ENCODE measurements around the gene UNC5A. TPM values are rescaled to one million over a fixed set of nuclear protein-coding genes. Genes with fewer than 3 reads are reported as not detected.

Gene UNC5A
- total RNA-seq, 1 experiment from 2014 or later = not detected

GRCh38 chr5:176814313-176814685, 3.9 kb downstream of the UNC5A start:
- Histone ChIP-seq H4K20me1 (ENCODE audit: insufficient read depth, low read depth, low read length) (no peaks in the 10 kb centered on the region), H3K79me2 (ENCODE audit: low read length) (no peaks in the 10 kb centered on the region), H3K9ac (ENCODE audit: low read length) (no peak overlapping the region), H3K9me2 (replicated peaks; ENCODE audit: insufficient read depth, low read length) (no peaks in the 10 kb centered on the region), H3K27ac (ENCODE audit: low read length) (no peak overlapping the region), H2AFZ (ENCODE audit: low read length) (no peak overlapping the region), H3K9me3 (ENCODE audit: low read length) (no peaks in the 10 kb centered on the region), H3K27me3 (ENCODE audit: low read length) (no peaks in the 10 kb centered on the region), H3K4me1 (ENCODE audit: low read length) (no peaks in the 10 kb centered on the region), H3K4me2 (ENCODE audit: low read depth, low read length, poor library complexity, severe bottlenecking) (no peak overlapping the region), H3K36me3 (ENCODE audit: insufficient read depth, low read length) (no peaks in the 10 kb centered on the region), H3K4me3 (ENCODE audit: low read length) (no peak overlapping the region)
- no peak for DNase-seq

DNA sequence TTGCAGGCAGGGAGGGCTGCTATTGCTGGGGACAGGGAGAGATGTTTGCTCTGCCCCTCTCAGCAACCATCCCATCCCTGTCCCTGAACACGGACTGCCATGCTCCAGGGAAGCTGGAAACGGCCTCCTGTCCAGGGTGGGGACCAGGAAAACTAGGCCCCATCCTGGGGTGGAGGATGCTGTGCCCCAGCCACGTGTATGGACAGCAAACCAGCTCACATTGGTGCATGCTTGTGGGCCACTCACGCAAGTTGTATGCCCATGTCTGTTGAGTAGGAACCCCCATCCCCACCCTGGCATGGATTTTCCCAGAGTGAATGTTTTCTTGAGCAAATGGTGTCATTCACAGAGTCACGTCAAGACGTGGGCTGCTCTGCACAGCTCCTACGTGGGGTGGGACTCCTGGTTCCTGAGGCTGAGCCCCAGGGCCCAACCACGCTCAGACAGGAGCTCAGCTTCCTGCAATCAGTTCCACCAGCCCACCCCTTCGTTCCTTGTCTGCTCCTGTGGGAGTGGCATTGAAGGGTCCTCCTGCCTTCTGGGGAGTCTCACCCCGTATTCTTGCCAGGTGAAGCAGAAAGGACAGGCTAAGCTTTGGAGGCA, 4.6 kb downstream of the UNC5A start:
- Histone ChIP-seq H3K27ac (ENCODE audit: low read length) (no peak overlapping the region), H3K9ac (ENCODE audit: low read length) (no peak overlapping the region), H3K27me3 (ENCODE audit: low read length) (no peaks in the 10 kb centered on the region), H3K79me2 (ENCODE audit: low read length) (no peaks in the 10 kb centered on the region), H2AFZ (ENCODE audit: low read length) (no peak overlapping the region), H3K9me3 (ENCODE audit: low read length) (no peaks in the 10 kb centered on the region), H3K9me2 (replicated peaks; ENCODE audit: insufficient read depth, low read length) (no peaks in the 10 kb centered on the region), H3K4me2 (ENCODE audit: low read depth, low read length, poor library complexity, severe bottlenecking) (no peak overlapping the region), H3K36me3 (ENCODE audit: insufficient read depth, low read length) (no peaks in the 10 kb centered on the region), H4K20me1 (ENCODE audit: insufficient read depth, low read depth, low read length) (no peaks in the 10 kb centered on the region), H3K4me3 (ENCODE audit: low read length) (no peak overlapping the region), H3K4me1 (ENCODE audit: low read length) (no peaks in the 10 kb centered on the region)
- DNase-seq = no peak

- Histone ChIP-seq H3K9me3 (ENCODE audit: low read length) (no peaks in the 10 kb centered on the region), H3K4me3 (ENCODE audit: low read length) (no peak overlapping the region), H2AFZ (ENCODE audit: low read length) (no peak overlapping the region), H3K79me2 (ENCODE audit: low read length) (no peaks in the 10 kb centered on the region), H4K20me1 (ENCODE audit: insufficient read depth, low read depth, low read length) (no peaks in the 10 kb centered on the region), H3K27ac (ENCODE audit: low read length) (no peak overlapping the region), H3K27me3 (ENCODE audit: low read length) (no peaks in the 10 kb centered on the region), H3K4me1 (ENCODE audit: low read length) (no peaks in the 10 kb centered on the region), H3K4me2 (ENCODE audit: low read depth, low read length, poor library complexity, severe bottlenecking) (no peak overlapping the region), H3K9me2 (replicated peaks; ENCODE audit: insufficient read depth, low read length) (no peaks in the 10 kb centered on the region), H3K9ac (ENCODE audit: low read length) (no peak overlapping the region), H3K36me3 (ENCODE audit: insufficient read depth, low read length) (no peaks in the 10 kb centered on the region)
- DNase-seq = no peak
Observed at GRCh38 chr5:176816043-176816745, 5.8 kb downstream of the UNC5A start.

GRCh38 chr5:176816791-176817347, 6.5 kb downstream of the UNC5A start:
- Histone ChIP-seq H3K27ac (ENCODE audit: low read length) (no peak overlapping the region), H3K4me2 (ENCODE audit: low read depth, low read length, poor library complexity, severe bottlenecking) (no peak overlapping the region), H3K4me1 (ENCODE audit: low read length) (no peaks in the 10 kb centered on the region), H3K36me3 (ENCODE audit: insufficient read depth, low read length) (no peaks in the 10 kb centered on the region), H3K9ac (ENCODE audit: low read length) (no peak overlapping the region), H3K9me2 (replicated peaks; ENCODE audit: insufficient read depth, low read length) (no peaks in the 10 kb centered on the region), H4K20me1 (ENCODE audit: insufficient read depth, low read depth, low read length) (no peaks in the 10 kb centered on the region), H3K4me3 (ENCODE audit: low read length) (no peak overlapping the region), H3K9me3 (ENCODE audit: low read length) (no peaks in the 10 kb centered on the region), H2AFZ (ENCODE audit: low read length) (no peak overlapping the region), H3K27me3 (ENCODE audit: low read length) (no peaks in the 10 kb centered on the region), H3K79me2 (ENCODE audit: low read length) (no peaks in the 10 kb centered on the region)
- DNase-seq = no peak

DNA sequence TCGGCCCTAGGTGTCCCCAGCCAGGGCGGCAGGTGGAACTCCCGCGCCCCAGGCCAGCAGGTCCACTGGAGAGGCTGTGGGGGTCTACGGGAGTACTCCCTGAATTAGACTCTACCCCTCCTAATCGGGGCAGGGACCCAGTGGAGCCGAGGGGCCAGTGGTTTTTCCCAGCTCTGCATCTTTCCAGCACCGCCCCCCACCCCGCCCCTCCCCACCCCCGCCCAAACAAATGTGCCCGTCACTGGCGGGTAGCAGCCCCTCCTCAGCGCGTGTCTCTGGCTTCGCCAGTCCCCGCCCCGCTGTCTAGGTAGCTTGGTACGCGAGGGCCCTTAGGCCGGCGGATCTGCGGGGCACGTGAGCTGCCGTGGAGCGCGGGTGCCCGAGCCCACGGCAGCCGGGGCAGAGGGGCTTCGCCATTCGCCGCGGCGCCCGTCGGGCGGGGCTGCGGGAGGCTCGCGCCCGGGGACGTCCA, 7.0 kb downstream of the UNC5A start:
- Histone ChIP-seq H3K9me3 (ENCODE audit: low read length) (no peaks in the 10 kb centered on the region), H3K9me2 (replicated peaks; ENCODE audit: insufficient read depth, low read length) (no peaks in the 10 kb centered on the region), H3K27ac (ENCODE audit: low read length) (no peak overlapping the region), H4K20me1 (ENCODE audit: insufficient read depth, low read depth, low read length) (no peaks in the 10 kb centered on the region), H3K4me1 (ENCODE audit: low read length) (no peaks in the 10 kb centered on the region), H3K4me3 (ENCODE audit: low read length) (no peak overlapping the region), H3K36me3 (ENCODE audit: insufficient read depth, low read length) (no peaks in the 10 kb centered on the region), H2AFZ (ENCODE audit: low read length) (no peak overlapping the region), H3K27me3 (ENCODE audit: low read length) (no peaks in the 10 kb centered on the region), H3K4me2 (ENCODE audit: low read depth, low read length, poor library complexity, severe bottlenecking) (no peak overlapping the region), H3K9ac (ENCODE audit: low read length) (no peak overlapping the region), H3K79me2 (ENCODE audit: low read length) (no peaks in the 10 kb centered on the region)
- no peak for DNase-seq

GRCh38 chr5:176817841-176818377, 7.5 kb downstream of the UNC5A start:
- no peak overlapping the region for H3K4me3 ChIP-seq (ENCODE audit: low read length)
- no peak for DNase-seq
- no peaks in the 10 kb centered on the region for H3K9me2 ChIP-seq (replicated peaks; ENCODE audit: insufficient read depth, low read length)
- no peaks in the 10 kb centered on the region for H3K27me3 ChIP-seq (ENCODE audit: low read length)
- no peaks in the 10 kb centered on the region for H3K36me3 ChIP-seq (ENCODE audit: insufficient read depth, low read length)
- H3K4me1 ChIP-seq (ENCODE audit: low read length) = no peaks in the 10 kb centered on the region
- H3K27ac ChIP-seq (ENCODE audit: low read length) = no peak overlapping the region
- no peaks in the 10 kb centered on the region for H3K9me3 ChIP-seq (ENCODE audit: low read length)
- no peak overlapping the region for H3K4me2 ChIP-seq (ENCODE audit: low read depth, low read length, poor library complexity, severe bottlenecking)
- H4K20me1 ChIP-seq (ENCODE audit: insufficient read depth, low read depth, low read length) = no peaks in the 10 kb centered on the region
- H2AFZ ChIP-seq (ENCODE audit: low read length) = no peak overlapping the region
- no peaks in the 10 kb centered on the region for H3K79me2 ChIP-seq (ENCODE audit: low read length)
- no peak overlapping the region for H3K9ac ChIP-seq (ENCODE audit: low read length)

DNA sequence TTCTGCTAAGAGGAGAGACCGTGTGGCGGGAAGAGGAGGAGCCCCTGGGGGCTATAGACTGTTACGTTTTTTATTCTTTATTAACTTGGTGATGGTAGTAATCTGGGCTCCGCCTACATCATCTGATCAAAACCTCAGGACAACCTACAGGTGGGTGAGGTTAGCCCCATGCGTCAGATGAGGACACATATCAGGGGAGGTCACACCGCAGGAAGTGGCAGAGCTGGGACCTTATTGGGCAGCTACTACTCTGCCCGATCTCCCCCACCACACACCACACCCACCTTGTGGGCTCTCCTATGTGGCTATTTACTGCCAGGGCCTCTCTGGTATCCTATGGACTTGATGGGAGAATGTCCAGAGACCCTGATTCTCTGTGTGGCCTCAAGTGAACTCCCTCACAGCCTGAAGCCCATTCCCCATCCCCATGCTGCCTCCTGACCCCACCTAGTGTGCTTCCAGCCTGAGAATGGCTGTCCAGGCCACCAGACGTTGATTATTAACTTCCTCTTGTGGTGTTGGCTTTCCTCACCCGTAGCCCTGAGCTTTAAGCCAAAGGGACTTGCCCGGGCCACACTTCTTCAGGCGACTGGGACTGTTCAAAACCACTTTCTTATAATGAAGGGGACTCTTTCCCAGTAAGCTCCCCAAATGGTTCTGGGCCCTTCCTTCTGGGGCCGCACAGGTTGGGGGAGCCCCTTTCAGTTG, 8.2 kb downstream of the UNC5A start:
- Histone ChIP-seq H3K9ac (ENCODE audit: low read length) (no peak overlapping the region), H3K27me3 (ENCODE audit: low read length) (no peaks in the 10 kb centered on the region), H2AFZ (ENCODE audit: low read length) (no peak overlapping the region)

DNA sequence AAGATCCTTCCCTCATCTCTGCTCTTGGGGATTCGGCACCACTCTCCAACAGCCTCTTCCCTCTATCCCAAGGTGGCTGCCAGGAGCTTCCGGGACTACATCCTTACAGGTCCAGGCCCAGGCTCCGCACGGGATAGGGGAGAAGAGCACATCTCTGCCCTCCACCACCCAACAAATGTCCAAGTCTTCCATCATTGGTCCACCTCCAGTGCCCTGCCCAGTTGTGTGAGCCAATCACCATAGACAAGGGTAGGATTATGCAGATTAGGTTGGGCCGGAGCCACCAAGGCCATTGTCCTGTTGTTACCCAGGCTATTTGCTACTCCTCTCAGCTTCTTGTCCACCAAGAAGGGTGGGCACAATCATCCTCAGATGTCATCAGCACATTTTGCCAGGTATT, 9.1 kb downstream of the UNC5A start:
- H3K9ac ChIP-seq (ENCODE audit: low read length) = no peak overlapping the region
- no peaks in the 10 kb centered on the region for H3K36me3 ChIP-seq (ENCODE audit: insufficient read depth, low read length)
- no peak overlapping the region for H3K27ac ChIP-seq (ENCODE audit: low read length)
- DNase-seq = no peak
- no peaks in the 10 kb centered on the region for H3K79me2 ChIP-seq (ENCODE audit: low read length)
- H3K4me2 ChIP-seq (ENCODE audit: low read depth, low read length, poor library complexity, severe bottlenecking) = no peak overlapping the region
- H2AFZ ChIP-seq (ENCODE audit: low read length) = no peak overlapping the region
- H3K4me3 ChIP-seq (ENCODE audit: low read length) = no peak overlapping the region
- no peaks in the 10 kb centered on the region for H3K27me3 ChIP-seq (ENCODE audit: low read length)
- H3K9me3 ChIP-seq (ENCODE audit: low read length) = no peaks in the 10 kb centered on the region
- no peaks in the 10 kb centered on the region for H4K20me1 ChIP-seq (ENCODE audit: insufficient read depth, low read depth, low read length)
- H3K4me1 ChIP-seq (ENCODE audit: low read length) = no peaks in the 10 kb centered on the region
- no peaks in the 10 kb centered on the region for H3K9me2 ChIP-seq (replicated peaks; ENCODE audit: insufficient read depth, low read length)

More for the DNA sequence above, 8.2 kb downstream of the UNC5A start:
- H3K4me1 ChIP-seq (ENCODE audit: low read length) = no peaks in the 10 kb centered on the region
- no peaks in the 10 kb centered on the region for H3K79me2 ChIP-seq (ENCODE audit: low read length)
- no peaks in the 10 kb centered on the region for H3K9me3 ChIP-seq (ENCODE audit: low read length)
- H3K9me2 ChIP-seq (replicated peaks; ENCODE audit: insufficient read depth, low read length) = no peaks in the 10 kb centered on the region
- no peak for DNase-seq
- no peaks in the 10 kb centered on the region for H4K20me1 ChIP-seq (ENCODE audit: insufficient read depth, low read depth, low read length)
- H3K27ac ChIP-seq (ENCODE audit: low read length) = no peak overlapping the region
- H3K36me3 ChIP-seq (ENCODE audit: insufficient read depth, low read length) = no peaks in the 10 kb centered on the region
- H3K4me3 ChIP-seq (ENCODE audit: low read length) = no peak overlapping the region
- no peak overlapping the region for H3K4me2 ChIP-seq (ENCODE audit: low read depth, low read length, poor library complexity, severe bottlenecking)
